ENCODE results near the gene PPP1R12A. TPM values are rescaled to one million over a fixed set of nuclear protein-coding genes. Genes with fewer than 3 reads are reported as not detected.

The PPP1R12A gene
- total and polyA plus RNA-seq, 10 donors = 14.4 to 141 (median 103) TPM

- intact Hi-C loops (cut with DNase I; ENCODE audit: low total_unique reads) = no loop called here
- Histone ChIP-seq H3K27ac (no peak overlapping the region), H3K36me3 (peaks cover 0 to 68% (median 18%) of the 10 kb centered on the region in 6 donors), H3K4me3 (no peak overlapping the region), H3K4me1 (peaks cover 0 to 34% (median 5%) of the 10 kb centered on the region in 6 donors), H3K9me3 (peaks cover 4 to 31% (median 20%) of the 10 kb centered on the region in 8 donors), H3K27me3 (replicated peaks in 1 of 7) (no peaks in the 10 kb centered on the region)
- TF ChIP-seq POLR2A (IDR thresholded peaks at IDR 0.05) (no peak), POLR2AphosphoS5 (IDR thresholded peaks at IDR 0.05) (no peak), CTCF (IDR thresholded peaks at IDR 0.05 in 8 of 11, conservative IDR thresholded peaks at IDR 0.05 in 3 of 11) (no peak)
- no peak for DNase-seq
- 95 to 100% (median 97%) methylated on average over 3 of the region's 3 CpGs for WGBS, 5 donors
Observed at GRCh38 chr12:79838359-79838758, 96.5 kb downstream of the PPP1R12A start.

GRCh38 chr12:79837575-79837974 lies 97.3 kb downstream of the PPP1R12A start:
- no peak for DNase-seq
- peaks cover 4 to 31% (median 20%) of the 10 kb centered on the region in 8 donors for H3K9me3 ChIP-seq
- no peak overlapping the region for H3K4me3 ChIP-seq
- intact Hi-C loops (cut with DNase I; ENCODE audit: low total_unique reads) = no loop called here
- H3K4me1 ChIP-seq = peaks cover 0 to 34% (median 6%) of the 10 kb centered on the region in 6 donors
- TF ChIP-seq POLR2AphosphoS5 (IDR thresholded peaks at IDR 0.05) = no peak
- TF ChIP-seq CTCF (IDR thresholded peaks at IDR 0.05 in 8 of 11, conservative IDR thresholded peaks at IDR 0.05 in 3 of 11) = no peak
- no peak for TF ChIP-seq POLR2A (IDR thresholded peaks at IDR 0.05)
- no peaks in the 10 kb centered on the region for H3K27me3 ChIP-seq (replicated peaks in 1 of 7)
- H3K27ac ChIP-seq = no peak overlapping the region
- peaks cover 0 to 60% (median 17%) of the 10 kb centered on the region in 6 donors for H3K36me3 ChIP-seq
- 88 to 91% (median 89%) methylated on average over 5 of the region's 5 CpGs for WGBS, 5 donors

- peaks cover 0 to 33% (median 12%) of the 10 kb centered on the region in 6 donors for H3K4me1 ChIP-seq
- no peak for DNase-seq
- intact Hi-C loops (cut with DNase I; ENCODE audit: low total_unique reads) = no loop called here
- H3K9me3 ChIP-seq = peaks cover 4 to 30% (median 20%) of the 10 kb centered on the region in 8 donors
- H3K27ac ChIP-seq = no peak overlapping the region
- H3K36me3 ChIP-seq = peaks cover 0 to 60% (median 23%) of the 10 kb centered on the region in 6 donors
- H3K27me3 ChIP-seq (replicated peaks in 1 of 7) = no peaks in the 10 kb centered on the region
- H3K4me3 ChIP-seq = no peak overlapping the region
- no peak for TF ChIP-seq POLR2A (IDR thresholded peaks at IDR 0.05)
- no peak for TF ChIP-seq CTCF (IDR thresholded peaks at IDR 0.05 in 8 of 11, conservative IDR thresholded peaks at IDR 0.05 in 3 of 11)
- 94 to 100% (median 99%) methylated on average over 2 of the region's 2 CpGs for WGBS, 5 donors
Observed at GRCh38 chr12:79835377-79835843, 99.5 kb downstream of the PPP1R12A start.

- TF ChIP-seq POLR2AphosphoS5 (IDR thresholded peaks at IDR 0.05) (no peak), CTCF (IDR thresholded peaks at IDR 0.05 in 8 of 11, conservative IDR thresholded peaks at IDR 0.05 in 3 of 11) (no peak), POLR2A (IDR thresholded peaks at IDR 0.05) (no peak)
- intact Hi-C loops (cut with DNase I; ENCODE audit: low total_unique reads) = no loop called here
- H3K27ac ChIP-seq = no peak overlapping the region
- no peak for DNase-seq
- peaks cover 0 to 58% (median 22%) of the 10 kb centered on the region in 6 donors for H3K36me3 ChIP-seq
- peaks cover 0 to 38% (median 14%) of the 10 kb centered on the region in 6 donors for H3K4me1 ChIP-seq
- no peak overlapping the region for H3K4me3 ChIP-seq
- H3K9me3 ChIP-seq = peaks cover 4 to 25% (median 20%) of the 10 kb centered on the region in 8 donors
- no peaks in the 10 kb centered on the region for H3K27me3 ChIP-seq (replicated peaks in 1 of 7)
- WGBS, 5 donors = 93 to 100% (median 96%) methylated on average over 3 of the region's 3 CpGs
Observed at GRCh38 chr12:79834712-79835376, 100.1 kb downstream of the PPP1R12A start.
